Measurements from ENCODE around the gene MYL7. TPM values are rescaled to one million over a fixed set of nuclear protein-coding genes. Genes with fewer than 3 reads are reported as not detected.

The MYL7 gene
- total and polyA plus RNA-seq, 12 donors = 146 to 6,323 (median 1,764) TPM

DNA sequence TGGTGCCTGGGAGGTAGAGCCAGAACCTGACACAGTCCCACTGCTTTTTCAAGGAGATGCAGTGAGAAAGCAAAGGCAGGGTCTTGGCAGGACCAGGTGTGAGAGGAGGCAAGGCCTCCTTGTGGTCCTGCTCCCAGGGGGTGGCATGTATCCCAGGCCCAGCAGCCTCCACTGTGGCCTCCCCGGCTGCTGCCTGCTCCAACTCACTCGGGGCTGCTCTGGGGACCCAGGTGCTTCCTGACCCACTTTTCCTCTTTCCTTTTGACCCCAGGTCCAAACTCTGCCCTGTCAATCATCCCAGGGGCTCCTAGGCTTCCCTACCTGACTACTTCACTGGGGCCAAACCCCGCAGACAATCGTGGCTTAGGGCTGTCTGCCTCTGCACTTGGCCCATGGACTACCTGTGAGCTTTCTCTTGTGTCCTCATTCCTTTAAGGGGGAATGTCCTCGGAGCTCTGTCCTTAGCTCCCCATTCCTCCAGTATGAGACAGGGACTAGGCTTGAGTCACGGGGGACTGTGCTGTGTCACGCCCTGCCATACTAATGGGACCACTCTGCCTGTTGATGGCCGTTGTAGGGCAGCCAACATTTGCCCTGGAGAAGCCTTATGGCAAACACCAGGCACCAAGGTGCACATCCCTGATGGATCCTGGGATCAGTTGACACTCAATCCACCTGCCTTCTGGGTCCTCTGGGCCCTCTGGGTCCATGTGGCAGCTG lies 38.1 kb downstream of the MYL7 start:
- DNase-seq = no peak

DNA sequence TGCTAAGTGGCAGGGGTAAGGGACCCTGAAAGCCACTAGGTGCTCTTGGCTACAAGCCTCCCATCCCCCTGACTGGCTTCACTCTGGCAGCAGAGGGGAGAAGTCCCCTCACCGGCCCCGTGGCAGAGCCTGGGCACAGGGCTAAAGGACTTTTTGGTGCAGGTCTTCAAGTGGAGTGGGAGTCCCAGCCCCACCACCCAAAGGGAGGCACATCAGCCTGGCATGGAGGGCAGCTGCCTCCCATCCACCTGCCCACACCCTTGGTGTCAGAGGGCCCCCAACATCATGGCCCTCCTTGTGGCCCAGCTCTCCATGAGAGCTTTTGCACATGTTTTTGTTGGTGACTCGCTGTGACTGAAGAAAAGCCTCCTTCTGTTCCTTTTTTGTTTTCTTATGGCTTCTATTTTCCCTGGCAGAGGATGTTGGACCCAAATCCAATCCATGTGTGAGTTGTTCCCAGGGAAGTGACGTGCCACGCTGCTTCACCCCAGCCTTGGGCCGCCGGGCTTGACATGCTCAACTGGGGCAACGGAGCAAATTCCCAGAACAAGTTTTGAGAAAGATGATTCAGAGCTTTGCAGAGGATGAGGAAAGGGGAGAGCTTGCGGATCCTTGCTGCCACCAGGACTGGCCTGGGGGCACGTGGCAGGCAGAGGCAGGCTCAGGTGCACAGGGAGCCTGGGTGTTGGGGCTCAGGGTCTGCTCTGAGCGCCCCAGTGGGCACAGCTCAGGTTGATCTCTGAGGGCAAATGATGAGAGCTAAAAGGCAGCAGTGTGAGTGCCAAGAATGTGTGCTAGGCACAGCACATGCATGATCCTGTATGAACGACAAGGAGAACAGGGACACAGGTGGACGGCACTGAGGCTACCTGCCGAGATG lies 38.9 kb downstream of the MYL7 start:
- Histone ChIP-seq H3K4me1 (peaks cover 3 to 68% (median 20%) of the 10 kb centered on the region in 9 donors), H3K27ac (peak overlapping the region in 9 of 10 donors; percentile 54 to 91 (median 74)), H3K27me3 (peaks cover 0 to 26% (median 0%) of the 10 kb centered on the region in 7 donors), H3K36me3 (peaks cover 0 to 3% (median 0%) of the 10 kb centered on the region in 9 donors), H3K4me3 (no peak overlapping the region), H3K9me3 (no peaks in the 10 kb centered on the region)
- 85 to 88% methylated on average over 14 of the region's 14 CpGs for WGBS, 2 donors
- ATAC-seq (peak in 4 of 8 donors; percentile 4 to 43 (median 14)), DNase-seq (peak in 1 of 2 donors; percentile 40)
- TF ChIP-seq, protein P1, sequence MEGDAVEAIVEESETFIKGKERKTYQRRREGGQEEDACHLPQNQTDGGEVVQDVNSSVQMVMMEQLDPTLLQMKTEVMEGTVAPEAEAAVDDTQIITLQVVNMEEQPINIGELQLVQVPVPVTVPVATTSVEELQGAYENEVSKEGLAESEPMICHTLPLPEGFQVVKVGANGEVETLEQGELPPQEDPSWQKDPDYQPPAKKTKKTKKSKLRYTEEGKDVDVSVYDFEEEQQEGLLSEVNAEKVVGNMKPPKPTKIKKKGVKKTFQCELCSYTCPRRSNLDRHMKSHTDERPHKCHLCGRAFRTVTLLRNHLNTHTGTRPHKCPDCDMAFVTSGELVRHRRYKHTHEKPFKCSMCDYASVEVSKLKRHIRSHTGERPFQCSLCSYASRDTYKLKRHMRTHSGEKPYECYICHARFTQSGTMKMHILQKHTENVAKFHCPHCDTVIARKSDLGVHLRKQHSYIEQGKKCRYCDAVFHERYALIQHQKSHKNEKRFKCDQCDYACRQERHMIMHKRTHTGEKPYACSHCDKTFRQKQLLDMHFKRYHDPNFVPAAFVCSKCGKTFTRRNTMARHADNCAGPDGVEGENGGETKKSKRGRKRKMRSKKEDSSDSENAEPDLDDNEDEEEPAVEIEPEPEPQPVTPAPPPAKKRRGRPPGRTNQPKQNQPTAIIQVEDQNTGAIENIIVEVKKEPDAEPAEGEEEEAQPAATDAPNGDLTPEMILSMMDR (IDR thresholded peaks at IDR 0.05) = no peak
- intact Hi-C loops (cut with DNase I) = no loop called here

More for the DNA sequence above, 38.1 kb downstream of the MYL7 start:
- peaks cover 0 to 11% (median 0%) of the 10 kb centered on the region in 9 donors for H3K36me3 ChIP-seq
- ATAC-seq = no peak
- intact Hi-C loops (cut with DNase I) = no loop called here
- TF ChIP-seq, protein P1 (IDR thresholded peaks at IDR 0.05) = no peak
- peaks cover 3 to 68% (median 20%) of the 10 kb centered on the region in 9 donors for H3K4me1 ChIP-seq
- peak overlapping the region in 9 of 10 donors; percentile 13 to 91 (median 74) for H3K27ac ChIP-seq
- 78 to 91% methylated on average over 8 of the region's 8 CpGs for WGBS, 2 donors
- H3K27me3 ChIP-seq = peaks cover 0 to 26% (median 0%) of the 10 kb centered on the region in 7 donors
- H3K4me3 ChIP-seq = no peak overlapping the region
- H3K9me3 ChIP-seq = no peaks in the 10 kb centered on the region

DNA sequence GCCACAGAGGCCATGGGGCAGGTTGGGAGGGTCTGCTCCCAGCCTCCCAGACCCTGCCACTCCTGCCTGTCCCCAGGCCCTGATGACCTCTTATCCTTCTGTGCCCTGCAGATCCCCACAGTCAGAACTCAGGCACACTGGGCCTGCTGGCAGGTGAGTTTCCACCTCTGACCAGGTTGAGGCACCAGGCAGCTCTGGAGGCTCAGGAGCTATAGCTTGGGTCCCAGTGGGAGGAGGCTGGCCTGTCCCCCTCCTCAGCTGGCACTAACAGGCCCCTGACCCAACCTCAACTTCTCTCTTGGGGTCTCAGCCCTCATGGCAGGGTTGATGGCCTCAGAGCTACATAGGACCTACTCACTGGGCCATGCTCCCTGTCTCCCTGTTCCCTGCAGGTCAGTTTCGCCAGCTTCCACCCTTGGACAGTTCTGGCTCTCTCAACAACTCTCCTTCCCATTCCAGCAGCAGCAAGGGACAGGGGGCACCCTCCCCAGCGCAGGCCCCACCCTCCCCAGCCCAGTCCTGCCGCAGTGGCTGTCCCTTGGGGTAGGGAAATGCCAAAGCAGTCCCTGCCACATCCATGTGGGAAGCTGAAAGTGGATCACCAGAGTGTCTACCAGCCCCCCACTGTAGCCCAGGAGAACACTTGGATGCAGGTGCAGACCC lies 39.7 kb downstream of the MYL7 start:
- Histone ChIP-seq H3K4me1 (peaks cover 3 to 68% (median 20%) of the 10 kb centered on the region in 9 donors), H3K9me3 (no peaks in the 10 kb centered on the region), H3K27ac (peak overlapping the region in 9 of 10 donors; percentile 54 to 91 (median 74)), H3K4me3 (no peak overlapping the region), H3K36me3 (no peaks in the 10 kb centered on the region), H3K27me3 (peaks cover 0 to 26% (median 0%) of the 10 kb centered on the region in 7 donors)
- no peak for ATAC-seq
- TF ChIP-seq, protein P1 (IDR thresholded peaks at IDR 0.05) = no peak
- no peak for DNase-seq
- 88 to 89% methylated on average over 3 of the region's 3 CpGs for WGBS, 2 donors
- intact Hi-C loops (cut with DNase I) = no loop called here

Data from heart right ventricle (tissue), 16 donors.